Measurements from ENCODE around the gene ATP13A5.

ATP13A5 gene

DNA sequence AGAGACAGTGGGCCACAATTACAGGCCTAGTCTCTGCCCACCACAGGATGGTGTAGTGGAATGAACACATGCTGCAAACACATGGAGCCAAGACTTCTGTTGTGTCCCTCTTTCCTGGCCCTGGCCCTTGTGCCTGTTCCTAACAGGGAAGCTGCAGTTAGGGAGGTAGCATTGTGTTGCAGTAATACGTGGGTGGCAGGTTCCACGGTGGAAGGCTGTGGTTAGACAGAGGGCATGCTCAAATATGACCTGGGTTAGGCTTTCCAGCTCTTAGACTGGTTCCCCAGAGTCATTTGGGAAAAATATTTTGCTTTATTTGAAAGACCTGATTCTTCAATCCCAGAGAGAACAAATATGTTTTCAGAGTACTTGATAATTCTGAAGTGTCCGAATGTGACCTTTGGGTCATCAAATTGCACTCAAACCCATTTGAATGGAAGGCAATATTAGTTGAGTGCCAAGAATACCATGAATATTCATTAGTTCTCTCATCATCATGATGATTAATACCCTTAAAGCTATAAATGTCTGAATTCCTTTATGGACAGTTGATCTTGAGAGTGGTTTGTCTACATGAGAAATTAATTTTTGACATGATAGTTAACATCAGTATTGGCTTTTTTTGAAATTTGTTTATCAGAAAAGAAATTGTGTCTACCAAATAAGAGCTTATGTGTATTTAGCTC, 109.1 kb downstream of the ATP13A5 start:
- POLR2A ChIA-PET, result no interaction called here
- no peaks in the 10 kb centered on the region for H3K36me3 ChIP-seq (ENCODE audit: control insufficient read depth in 2 of 2, insufficient read depth in 1 of 2, low read length in 2 of 2)
- no peaks in the 10 kb centered on the region for H3K9me3 ChIP-seq (ENCODE audit: control insufficient read depth, insufficient read depth, low read depth, low read length)
- H3K4me1 ChIP-seq (ENCODE audit: control insufficient read depth, insufficient read depth, low read length), result no peaks in the 10 kb centered on the region
- TF ChIP-seq ZNF133 (tag by site-specific recombination; IDR thresholded peaks at IDR 0.05) (no peak), HOXD13 (CRISPR knock-in tag; IDR thresholded peaks at IDR 0.05; ENCODE audit: borderline replicate concordance) (no peak)
- TF ChIP-seq, protein P1, sequence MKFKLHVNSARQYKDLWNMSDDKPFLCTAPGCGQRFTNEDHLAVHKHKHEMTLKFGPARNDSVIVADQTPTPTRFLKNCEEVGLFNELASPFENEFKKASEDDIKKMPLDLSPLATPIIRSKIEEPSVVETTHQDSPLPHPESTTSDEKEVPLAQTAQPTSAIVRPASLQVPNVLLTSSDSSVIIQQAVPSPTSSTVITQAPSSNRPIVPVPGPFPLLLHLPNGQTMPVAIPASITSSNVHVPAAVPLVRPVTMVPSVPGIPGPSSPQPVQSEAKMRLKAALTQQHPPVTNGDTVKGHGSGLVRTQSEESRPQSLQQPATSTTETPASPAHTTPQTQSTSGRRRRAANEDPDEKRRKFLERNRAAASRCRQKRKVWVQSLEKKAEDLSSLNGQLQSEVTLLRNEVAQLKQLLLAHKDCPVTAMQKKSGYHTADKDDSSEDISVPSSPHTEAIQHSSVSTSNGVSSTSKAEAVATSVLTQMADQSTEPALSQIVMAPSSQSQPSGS (tag by site-specific recombination; IDR thresholded peaks at IDR 0.05; ENCODE audit: low read depth), result no peak
- CTCF ChIA-PET, result no interaction called here
- no peak overlapping the region for H3K27ac ChIP-seq (ENCODE audit: extremely low read depth, low read depth, low read length)
- H3K4me3 ChIP-seq (ENCODE audit: low read depth, low read length), result no peak overlapping the region

DNA sequence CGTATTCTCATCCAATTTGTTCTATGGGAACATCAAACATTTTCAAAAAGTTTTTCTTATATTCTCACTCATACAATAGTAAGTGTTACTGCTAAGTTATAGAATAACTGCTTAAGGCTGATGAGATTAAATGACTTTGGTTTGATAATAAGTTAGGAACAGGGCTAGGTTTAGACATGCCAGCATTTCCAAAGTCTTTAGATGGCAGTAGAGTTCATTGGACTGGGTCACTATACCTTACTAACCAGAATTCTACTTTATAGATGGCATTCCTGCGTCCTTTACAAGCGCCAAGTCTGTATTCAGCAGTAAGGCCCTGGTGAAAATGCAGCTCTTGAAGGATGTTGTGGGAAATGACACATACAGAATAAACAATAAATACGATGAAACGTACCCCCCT, 115.8 kb downstream of the ATP13A5 start:
- CTCF ChIA-PET, result no interaction called here
- no peaks in the 10 kb centered on the region for H3K36me3 ChIP-seq (ENCODE audit: control insufficient read depth in 2 of 2, insufficient read depth in 1 of 2, low read length in 2 of 2)
- no peak overlapping the region for H3K4me3 ChIP-seq (ENCODE audit: low read depth, low read length)
- POLR2A ChIA-PET, result no interaction called here
- H3K27ac ChIP-seq (ENCODE audit: extremely low read depth, low read depth, low read length), result no peak overlapping the region
- H3K4me1 ChIP-seq (ENCODE audit: control insufficient read depth, insufficient read depth, low read length), result no peaks in the 10 kb centered on the region
- H3K9me3 ChIP-seq (ENCODE audit: control insufficient read depth, insufficient read depth, low read depth, low read length), result no peaks in the 10 kb centered on the region
- TF ChIP-seq ZBTB21 (tag by site-specific recombination; IDR thresholded peaks at IDR 0.05) (no peak), ZXDB (tag by site-specific recombination; IDR thresholded peaks at IDR 0.05) (no peak), ZNF354C (tag by site-specific recombination; IDR thresholded peaks at IDR 0.05; ENCODE audit: borderline replicate concordance, low read depth) (no peak), RBAK (tag by site-specific recombination; IDR thresholded peaks at IDR 0.05) (no peak), KLF7 (tag by site-specific recombination; IDR thresholded peaks at IDR 0.05; ENCODE audit: borderline replicate concordance) (no peak), ZNF530 (tag by site-specific recombination; IDR thresholded peaks at IDR 0.05; ENCODE audit: low read depth) (no peak), ZNF174 (tag by site-specific recombination; IDR thresholded peaks at IDR 0.05) (no peak), YY1 (tag by site-specific recombination; IDR thresholded peaks at IDR 0.05) (no peak), ZFP3 (tag by site-specific recombination; IDR thresholded peaks at IDR 0.05; ENCODE audit: low read depth) (no peak), ZNF548 (tag by site-specific recombination; IDR thresholded peaks at IDR 0.05) (no peak), ZNF426 (tag by site-specific recombination; IDR thresholded peaks at IDR 0.05) (no peak), ZNF558 (tag by site-specific recombination; IDR thresholded peaks at IDR 0.05) (no peak), ZBTB20 (tag by site-specific recombination; IDR thresholded peaks at IDR 0.05) (no peak), MEIS1 (CRISPR knock-in tag; IDR thresholded peaks at IDR 0.05; ENCODE audit: borderline replicate concordance) (no peak)
- TF ChIP-seq, protein P2, sequence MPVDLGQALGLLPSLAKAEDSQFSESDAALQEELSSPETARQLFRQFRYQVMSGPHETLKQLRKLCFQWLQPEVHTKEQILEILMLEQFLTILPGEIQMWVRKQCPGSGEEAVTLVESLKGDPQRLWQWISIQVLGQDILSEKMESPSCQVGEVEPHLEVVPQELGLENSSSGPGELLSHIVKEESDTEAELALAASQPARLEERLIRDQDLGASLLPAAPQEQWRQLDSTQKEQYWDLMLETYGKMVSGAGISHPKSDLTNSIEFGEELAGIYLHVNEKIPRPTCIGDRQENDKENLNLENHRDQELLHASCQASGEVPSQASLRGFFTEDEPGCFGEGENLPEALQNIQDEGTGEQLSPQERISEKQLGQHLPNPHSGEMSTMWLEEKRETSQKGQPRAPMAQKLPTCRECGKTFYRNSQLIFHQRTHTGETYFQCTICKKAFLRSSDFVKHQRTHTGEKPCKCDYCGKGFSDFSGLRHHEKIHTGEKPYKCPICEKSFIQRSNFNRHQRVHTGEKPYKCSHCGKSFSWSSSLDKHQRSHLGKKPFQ (tag by site-specific recombination; IDR thresholded peaks at IDR 0.05), result no peak

DNA sequence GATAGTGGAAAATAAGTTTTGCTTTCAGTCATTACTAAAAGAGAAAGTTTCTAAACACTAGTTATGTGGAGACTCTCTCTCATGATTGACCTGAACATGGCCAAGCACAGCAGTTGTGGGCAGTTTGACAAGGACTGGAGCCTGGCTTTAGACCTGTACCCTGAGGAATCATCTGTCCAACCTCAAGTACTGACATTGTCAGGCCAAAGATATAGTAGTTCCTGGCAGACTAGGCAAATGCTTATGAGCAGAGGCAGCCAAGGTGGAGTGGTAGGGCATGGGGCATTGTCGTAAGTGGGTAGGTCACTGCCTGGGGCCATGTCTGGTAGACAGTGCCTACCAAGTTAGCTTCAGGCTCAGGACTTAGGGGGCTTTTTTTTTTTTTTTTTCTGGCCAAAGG, 116.6 kb downstream of the ATP13A5 start:
- no peaks in the 10 kb centered on the region for H3K9me3 ChIP-seq (ENCODE audit: control insufficient read depth, insufficient read depth, low read depth, low read length)
- no peak for TF ChIP-seq ZNF274 (IDR thresholded peaks at IDR 0.05; ENCODE audit: low read length)
- TF ChIP-seq ZNF274 (tag by site-specific recombination; IDR thresholded peaks at IDR 0.05; ENCODE audit: borderline replicate concordance), result no peak
- TF ChIP-seq WT1 (tag by site-specific recombination; IDR thresholded peaks at IDR 0.05), result no peak
- no peak for TF ChIP-seq ZNF202 (tag by site-specific recombination; IDR thresholded peaks at IDR 0.05; ENCODE audit: borderline replicate concordance)
- TF ChIP-seq, protein P3, sequence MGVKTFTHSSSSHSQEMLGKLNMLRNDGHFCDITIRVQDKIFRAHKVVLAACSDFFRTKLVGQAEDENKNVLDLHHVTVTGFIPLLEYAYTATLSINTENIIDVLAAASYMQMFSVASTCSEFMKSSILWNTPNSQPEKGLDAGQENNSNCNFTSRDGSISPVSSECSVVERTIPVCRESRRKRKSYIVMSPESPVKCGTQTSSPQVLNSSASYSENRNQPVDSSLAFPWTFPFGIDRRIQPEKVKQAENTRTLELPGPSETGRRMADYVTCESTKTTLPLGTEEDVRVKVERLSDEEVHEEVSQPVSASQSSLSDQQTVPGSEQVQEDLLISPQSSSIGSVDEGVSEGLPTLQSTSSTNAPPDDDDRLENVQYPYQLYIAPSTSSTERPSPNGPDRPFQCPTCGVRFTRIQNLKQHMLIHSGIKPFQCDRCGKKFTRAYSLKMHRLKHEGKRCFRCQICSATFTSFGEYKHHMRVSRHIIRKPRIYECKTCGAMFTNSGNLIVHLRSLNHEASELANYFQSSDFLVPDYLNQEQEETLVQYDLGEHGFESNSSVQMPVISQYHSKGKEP (tag by site-specific recombination; IDR thresholded peaks at IDR 0.05), result no peak
- TF ChIP-seq ZNF24 (tag by site-specific recombination; IDR thresholded peaks at IDR 0.05), result no peak
- TF ChIP-seq ZNF223 (tag by site-specific recombination; IDR thresholded peaks at IDR 0.05), result no peak
- no peak for TF ChIP-seq ZNF529 (tag by site-specific recombination; IDR thresholded peaks at IDR 0.05; ENCODE audit: insufficient replicate concordance)
- TF ChIP-seq ZFP69B (tag by site-specific recombination; IDR thresholded peaks at IDR 0.05), result no peak
- no peak for TF ChIP-seq ZNF664 (tag by site-specific recombination; IDR thresholded peaks at IDR 0.05)
- ChIA-PET CTCF (interaction anchor here (0.5 to 0.7 kb wide), 3 partner anchors 22 to 864 kb away, joined by 3 read pairs; no protein-coding TSS in a partner anchor), POLR2A (no interaction called here)
- no peak overlapping the region for H3K27ac ChIP-seq (ENCODE audit: extremely low read depth, low read depth, low read length)
- H3K4me1 ChIP-seq (ENCODE audit: control insufficient read depth, insufficient read depth, low read length), result no peaks in the 10 kb centered on the region
- H3K4me3 ChIP-seq (ENCODE audit: low read depth, low read length), result no peak overlapping the region
- no peaks in the 10 kb centered on the region for H3K36me3 ChIP-seq (ENCODE audit: control insufficient read depth in 2 of 2, insufficient read depth in 1 of 2, low read length in 2 of 2)

Data from HEK293 (cell line).